Activated T-helper 2 cell treated with anti-CD3 and anti-CD28 coated beads, Interferon-gamma antibody, Interleukin-2, Interleukin-4, amounts not matched to agents 10 μg/mL and 5 μg/mL and 100 μg/mL, durations not matched to agents 14 hours and 24 hours and 36 hours (primary cell): Measurements from ENCODE around the gene SUFU. TPM values are rescaled to one million over a fixed set of nuclear protein-coding genes. Genes with fewer than 3 reads are reported as not detected.
"Not testable (repeated sequence)": the region's sequence is repeated elsewhere in the genome, so short reads cannot be mapped to it uniquely, and the experiment has no call there.

Experiments used
- DNase-seq: peaks from one replicate; pipeline ENCODE4 v3.0.0; 2021; ENCODE audit warnings: low spot score
- H3K27ac Mint-ChIP-seq: one replicate; pipeline ENCODE4 v1.8.0; 2021; ENCODE audit warnings: mixed read lengths
- H3K27me3 Mint-ChIP-seq: one replicate; pipeline ENCODE4 v1.8.0; 2021; ENCODE audit warnings: low read depth, mixed read lengths
- H3K36me3 Mint-ChIP-seq: one replicate; pipeline ENCODE4 v1.8.0; 2021; ENCODE audit warnings: low read depth, mixed read lengths
- H3K4me1 Mint-ChIP-seq: one replicate; pipeline ENCODE4 v1.8.0; 2021; ENCODE audit warnings: low read depth, mixed read lengths
- H3K4me3 Mint-ChIP-seq: one replicate; pipeline ENCODE4 v1.8.0; 2021; ENCODE audit warnings: low read depth, mild to moderate bottlenecking, moderate library complexity, mixed read lengths
- H3K9me3 Mint-ChIP-seq: one replicate; pipeline ENCODE4 v1.8.0; 2021; ENCODE audit warnings: mixed read lengths
- intact Hi-C: fragments of 100-400 bp; cut with micrococcal nuclease; formaldehyde crosslinking; loops from one replicate; pipeline ENCODE4 v1.15.1; 2023
- total RNA-seq: library from RNA; stranded (reverse); gene quantifications from 2 replicates; pipeline ENCODE4 v1.2.3, GENCODE V29; 2022

Gene SUFU
- 11.1 and 12.4 TPM in 2 replicates for total RNA-seq

- no peaks in the 10 kb centered on the region for H3K27me3 Mint-ChIP-seq
- intact Hi-C loops: loop anchor here (1.0 to 2.0 kb wide), 9 partner anchors 43 to 263 kb away; partner anchors contain the start of genes ARL3, CUEDC2, FBXL15 and PITX3
- peaks cover 21% of the 10 kb centered on the region for H3K36me3 Mint-ChIP-seq
- H3K27ac Mint-ChIP-seq: peak within 1 kb of the TSS; percentile 77
- H3K4me3 Mint-ChIP-seq: no peak within 1 kb of the TSS
- no peaks in the 10 kb centered on the region for H3K9me3 Mint-ChIP-seq
- H3K4me1 Mint-ChIP-seq: peaks cover 22% of the 10 kb centered on the region
- peak; percentile 95 for DNase-seq
These were observed at the start of gene SUFU for GRCh38 chr10:102503264-102504178. TSS of gene SUFU (plus strand) at chr10:102503972. CDS start at chr10:102504153, 181 bp downstream.

- H3K9me3 Mint-ChIP-seq, DNase-seq, H3K27me3 Mint-ChIP-seq, H3K4me3 Mint-ChIP-seq, H3K27ac Mint-ChIP-seq, intact Hi-C loops: not testable (repeated sequence)
- H3K36me3 Mint-ChIP-seq: peaks cover 26% of the 10 kb centered on the region
- H3K4me1 Mint-ChIP-seq: peaks cover 16% of the 10 kb centered on the region
These were observed 48.9 kb upstream of the SUFU start for GRCh38 chr10:102454662-102455487.

- H3K36me3 Mint-ChIP-seq: peaks cover 26% of the 10 kb centered on the region
- H3K9me3 Mint-ChIP-seq: no peaks in the 10 kb centered on the region
- no peak for DNase-seq
- intact Hi-C loops: no loop called here
- peaks cover 22% of the 10 kb centered on the region for H3K4me1 Mint-ChIP-seq
- H3K27me3 Mint-ChIP-seq: no peaks in the 10 kb centered on the region
- no peak overlapping the region for H3K27ac Mint-ChIP-seq
- H3K4me3 Mint-ChIP-seq: no peak overlapping the region
These were observed 47.8 kb upstream of the SUFU start for GRCh38 chr10:102455893-102456471.

GRCh38 chr10:102457591-102458150, 46.1 kb upstream of the SUFU start:
- Mint-ChIP-seq H3K36me3 (peaks cover 11% of the 10 kb centered on the region), H3K4me1 (peaks cover 26% of the 10 kb centered on the region), H3K4me3 (no peak overlapping the region), H3K27ac (no peak overlapping the region), H3K27me3 (no peaks in the 10 kb centered on the region), H3K9me3 (no peaks in the 10 kb centered on the region)
- intact Hi-C loops: no loop called here
- DNase-seq: no peak

- peaks cover 6% of the 10 kb centered on the region for H3K36me3 Mint-ChIP-seq
- no peaks in the 10 kb centered on the region for H3K27me3 Mint-ChIP-seq
- no peak overlapping the region for H3K4me3 Mint-ChIP-seq
- H3K4me1 Mint-ChIP-seq: peaks cover 23% of the 10 kb centered on the region
- H3K27ac Mint-ChIP-seq: no peak overlapping the region
- DNase-seq: no peak
- H3K9me3 Mint-ChIP-seq: no peaks in the 10 kb centered on the region
- intact Hi-C loops: no loop called here
These were observed 45.1 kb upstream of the SUFU start for GRCh38 chr10:102458656-102459055.

GRCh38 chr10:102460836-102461186, 43.0 kb upstream of the SUFU start:
- peak overlapping the region; percentile 85 for H3K27ac Mint-ChIP-seq
- H3K9me3 Mint-ChIP-seq: no peaks in the 10 kb centered on the region
- H3K27me3 Mint-ChIP-seq: no peaks in the 10 kb centered on the region
- DNase-seq: no peak
- peaks cover 24% of the 10 kb centered on the region for H3K4me1 Mint-ChIP-seq
- intact Hi-C loops: loop anchor here (1.0 to 5.0 kb wide), 4 partner anchors 8 to 42 kb away; partner anchors contain the start of genes ACTR1A, CUEDC2, FBXL15 and SUFU
- H3K36me3 Mint-ChIP-seq: peaks cover 1% of the 10 kb centered on the region
- peak overlapping the region; percentile 90 for H3K4me3 Mint-ChIP-seq

GRCh38 chr10:102461187-102462054, 42.4 kb upstream of the SUFU start:
- H3K36me3 Mint-ChIP-seq: no peaks in the 10 kb centered on the region
- peaks cover 24% of the 10 kb centered on the region for H3K4me1 Mint-ChIP-seq
- no peaks in the 10 kb centered on the region for H3K9me3 Mint-ChIP-seq
- no peaks in the 10 kb centered on the region for H3K27me3 Mint-ChIP-seq
- H3K4me3 Mint-ChIP-seq: peak overlapping the region; percentile 90
- peak; percentile 88 for DNase-seq
- intact Hi-C loops: loop anchor here (1.0 to 5.0 kb wide), 4 partner anchors 8 to 41 kb away; partner anchors contain the start of genes ACTR1A, CUEDC2, FBXL15 and SUFU
- H3K27ac Mint-ChIP-seq: peak overlapping the region; percentile 85

- Mint-ChIP-seq H3K4me1 (peaks cover 24% of the 10 kb centered on the region), H3K9me3 (no peaks in the 10 kb centered on the region), H3K4me3 (peak overlapping the region; percentile 57), H3K27me3 (no peaks in the 10 kb centered on the region), H3K27ac (no peak overlapping the region), H3K36me3 (no peaks in the 10 kb centered on the region)
- no peak for DNase-seq
- intact Hi-C loops: loop anchor here (5.0 kb wide), 1 partner anchor 40 kb away; the partner anchor contains the start of gene FBXL15
These were observed 41.2 kb upstream of the SUFU start for GRCh38 chr10:102462512-102463054.

GRCh38 chr10:102463983-102464382, 39.8 kb upstream of the SUFU start:
- intact Hi-C loops: loop anchor here (5.0 kb wide), 1 partner anchor 42 kb away; the partner anchor contains the start of gene FBXL15
- Mint-ChIP-seq H3K27me3 (no peaks in the 10 kb centered on the region), H3K36me3 (no peaks in the 10 kb centered on the region)

GRCh38 chr10:102465466-102465865, 38.3 kb upstream of the SUFU start:
- Mint-ChIP-seq H3K4me3 (no peak overlapping the region), H3K27ac (no peak overlapping the region), H3K36me3 (no peaks in the 10 kb centered on the region), H3K4me1 (peaks cover 23% of the 10 kb centered on the region), H3K27me3 (no peaks in the 10 kb centered on the region), H3K9me3 (no peaks in the 10 kb centered on the region)
- no peak for DNase-seq
- intact Hi-C loops: no loop called here

More at GRCh38 chr10:102463983-102464382, 39.8 kb upstream of the SUFU start:
- no peak overlapping the region for H3K27ac Mint-ChIP-seq
- no peak overlapping the region for H3K4me3 Mint-ChIP-seq
- H3K9me3 Mint-ChIP-seq: no peaks in the 10 kb centered on the region
- no peak for DNase-seq
- H3K4me1 Mint-ChIP-seq: peaks cover 24% of the 10 kb centered on the region

- no peak overlapping the region for H3K27ac Mint-ChIP-seq
- peaks cover 8% of the 10 kb centered on the region for H3K4me1 Mint-ChIP-seq
- intact Hi-C loops: no loop called here
- no peaks in the 10 kb centered on the region for H3K27me3 Mint-ChIP-seq
- no peak overlapping the region for H3K4me3 Mint-ChIP-seq
- no peaks in the 10 kb centered on the region for H3K9me3 Mint-ChIP-seq
- H3K36me3 Mint-ChIP-seq: no peaks in the 10 kb centered on the region
- DNase-seq: no peak
These were observed 36.5 kb upstream of the SUFU start for GRCh38 chr10:102467318-102467717.
